Activated CD4-positive, alpha-beta T cell treated with anti-CD3 and anti-CD28 coated beads for 48 hours (primary cell): Measurements from ENCODE around the gene WDR86.

Experiments
- DNase-seq: peaks from one replicate; pipeline ENCODE4 v3.0.0-alpha.2; 2020

Gene WDR86

DNA sequence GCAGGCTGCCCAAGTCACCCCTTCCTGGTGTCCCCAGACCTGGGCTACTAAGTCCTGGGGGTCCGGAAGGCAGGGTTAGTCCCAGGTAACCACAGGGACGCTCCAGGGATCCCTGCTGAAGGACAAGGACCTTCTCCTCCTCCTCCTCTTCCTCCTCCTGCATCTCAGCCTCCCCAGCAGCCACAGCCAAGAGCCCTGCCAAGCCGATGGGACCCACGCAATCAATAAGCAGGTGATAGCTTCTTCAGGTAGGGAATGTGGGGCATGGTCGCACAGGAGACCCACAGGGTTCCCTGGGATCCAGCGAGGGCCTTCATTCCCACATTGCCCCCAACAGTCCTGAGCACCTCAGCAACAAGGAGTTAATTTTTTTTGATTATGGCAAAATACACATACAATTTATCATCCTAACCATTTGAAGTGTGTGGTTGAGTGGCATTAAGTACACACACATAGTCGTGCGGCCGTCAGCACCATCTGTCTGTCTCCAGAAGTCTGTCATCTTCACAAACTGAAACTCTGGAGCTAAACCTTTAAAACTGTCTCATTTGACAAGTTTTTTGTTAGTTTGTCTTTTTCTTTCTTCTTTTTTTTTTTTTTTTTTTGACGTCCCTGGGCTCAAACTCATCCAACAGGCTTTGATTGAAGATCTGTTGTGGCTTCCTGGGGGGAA, 18.0 kb upstream of the WDR86 start:
- no peak for DNase-seq

DNA sequence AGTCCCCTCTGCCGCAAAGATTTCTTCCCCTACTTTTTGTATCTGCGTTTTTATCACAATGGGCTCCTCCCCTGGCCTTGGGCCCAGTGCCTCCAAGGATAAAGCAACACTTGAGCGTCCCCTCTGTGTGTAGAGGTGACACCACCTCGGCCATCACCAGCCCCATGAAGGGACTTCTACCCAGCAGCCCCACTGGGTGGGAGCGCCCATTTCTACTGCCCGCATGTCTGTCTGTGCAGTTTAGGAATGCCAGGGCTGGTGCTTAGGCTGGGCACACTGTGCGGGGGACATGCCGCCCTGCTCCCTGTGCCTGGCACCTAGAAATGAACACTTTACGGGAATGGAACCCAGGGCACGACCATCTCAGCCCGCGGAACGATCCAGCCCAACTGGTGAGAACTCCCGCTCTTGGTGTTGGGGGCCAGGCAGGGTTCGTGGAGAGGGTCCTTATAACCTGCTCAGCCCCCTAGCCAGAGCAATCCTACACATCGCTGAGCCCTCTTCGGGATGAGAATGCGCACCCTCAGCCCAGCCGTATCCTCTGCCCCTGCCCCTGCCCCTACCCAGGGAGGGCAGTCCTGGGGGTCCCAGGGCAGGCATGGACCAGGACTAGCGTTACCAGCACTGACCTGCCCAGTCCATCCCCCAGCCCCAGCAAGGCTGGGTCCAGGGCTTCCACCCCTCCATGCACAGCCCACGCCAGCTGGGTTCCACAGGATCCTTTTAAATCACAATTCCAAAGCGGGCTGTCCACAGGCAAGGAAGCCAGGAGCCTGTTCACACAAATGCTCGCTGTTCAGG, 17.3 kb upstream of the WDR86 start:
- no peak for DNase-seq

DNA sequence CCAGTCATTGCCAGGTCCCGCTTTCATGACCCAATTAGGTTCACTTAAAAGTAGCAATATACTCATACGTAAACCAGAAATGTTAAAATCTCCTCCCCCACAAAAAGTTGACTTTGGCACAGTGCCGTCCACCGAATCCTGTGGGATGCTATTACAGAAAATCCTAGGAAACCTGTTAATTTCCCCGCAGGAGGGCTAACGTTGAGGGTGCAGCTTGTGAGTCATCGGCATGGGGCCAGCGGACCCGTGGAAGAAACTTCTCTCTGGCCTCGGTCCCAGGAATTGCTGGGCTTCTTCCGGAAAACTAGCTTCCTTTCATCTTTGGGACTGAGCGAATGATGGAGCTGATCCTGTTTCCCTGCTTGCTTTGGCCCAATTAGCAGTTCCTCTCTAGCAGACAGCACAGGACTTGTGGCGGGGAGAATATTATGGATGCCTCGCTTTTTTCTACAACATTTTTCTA, 16.6 kb upstream of the WDR86 start:
- DNase-seq, result no peak

DNA sequence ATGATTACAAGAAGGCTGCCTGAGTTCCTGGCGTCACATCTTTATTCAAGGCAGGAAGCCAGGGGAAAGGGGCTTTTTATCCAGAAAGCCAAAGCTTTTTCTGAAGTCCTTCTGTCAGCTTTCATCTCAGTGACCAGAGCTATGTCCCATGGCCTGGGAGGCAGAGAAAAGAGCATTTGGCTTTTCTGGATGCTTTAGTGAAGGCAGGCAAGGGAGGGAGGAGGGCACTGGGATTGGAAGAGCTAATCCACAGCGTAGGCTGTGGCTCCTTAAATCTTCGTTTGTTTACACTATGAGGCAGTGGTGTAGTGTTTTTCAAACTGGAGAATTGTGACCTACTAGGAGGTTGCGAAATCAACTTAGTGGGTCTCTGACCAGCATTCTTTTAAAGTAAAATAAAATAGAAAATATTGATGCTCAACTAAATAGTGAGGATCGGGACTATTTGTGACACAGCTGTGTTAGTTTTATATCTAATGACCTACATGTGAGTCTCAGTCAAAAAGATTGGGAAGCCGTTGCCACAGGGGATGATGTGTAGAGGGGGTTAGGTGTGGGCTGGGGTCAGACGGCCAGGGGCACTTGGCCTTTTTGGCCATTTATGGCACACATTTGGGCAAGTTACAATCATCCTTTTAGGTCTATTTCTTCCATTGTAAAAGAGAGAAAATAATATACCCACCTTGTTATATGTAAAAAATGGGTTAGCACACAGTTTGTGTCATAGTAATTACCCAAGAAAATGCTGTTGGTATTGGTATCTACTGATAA, 16.0 kb upstream of the WDR86 start:
- DNase-seq, result no peak

DNA sequence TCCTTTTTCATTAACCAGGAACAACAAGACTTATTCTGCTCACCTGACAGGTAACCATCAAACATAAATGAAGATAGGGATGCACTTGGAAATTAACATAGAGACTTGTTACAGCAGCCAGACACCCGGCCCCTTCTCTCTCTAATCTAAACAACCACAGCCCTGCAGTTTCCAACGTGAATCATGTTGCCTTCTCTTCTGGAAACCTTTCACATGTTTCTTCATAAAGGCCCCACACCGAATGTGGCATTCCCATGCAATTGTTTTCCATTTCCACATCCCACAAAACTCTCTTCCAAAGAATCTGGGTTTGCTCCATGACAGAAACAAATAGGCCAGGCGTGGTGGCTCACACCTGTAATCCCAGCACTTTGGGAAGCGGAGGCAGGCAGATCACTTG, 15.0 kb upstream of the WDR86 start:
- DNase-seq, result no peak

DNA sequence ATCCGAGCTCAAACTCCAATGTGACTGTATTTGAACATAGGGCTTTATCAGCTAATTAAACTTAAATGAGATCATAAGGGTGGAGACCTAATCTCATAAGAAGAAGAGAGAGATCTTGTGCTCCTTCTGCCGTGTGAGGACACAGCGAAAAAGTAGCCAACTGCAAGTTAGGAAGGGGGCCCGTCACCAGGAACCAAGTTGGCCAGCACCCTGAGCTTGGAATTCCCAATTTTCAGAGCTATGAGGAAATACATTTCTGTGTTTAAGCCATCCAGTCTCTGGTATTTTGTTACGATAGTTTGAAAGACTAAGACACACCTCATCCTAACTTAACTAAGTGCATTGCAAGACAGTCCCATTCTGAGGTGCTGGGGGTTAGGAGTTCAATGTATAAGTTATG, 14.1 kb upstream of the WDR86 start:
- DNase-seq, result no peak

DNA sequence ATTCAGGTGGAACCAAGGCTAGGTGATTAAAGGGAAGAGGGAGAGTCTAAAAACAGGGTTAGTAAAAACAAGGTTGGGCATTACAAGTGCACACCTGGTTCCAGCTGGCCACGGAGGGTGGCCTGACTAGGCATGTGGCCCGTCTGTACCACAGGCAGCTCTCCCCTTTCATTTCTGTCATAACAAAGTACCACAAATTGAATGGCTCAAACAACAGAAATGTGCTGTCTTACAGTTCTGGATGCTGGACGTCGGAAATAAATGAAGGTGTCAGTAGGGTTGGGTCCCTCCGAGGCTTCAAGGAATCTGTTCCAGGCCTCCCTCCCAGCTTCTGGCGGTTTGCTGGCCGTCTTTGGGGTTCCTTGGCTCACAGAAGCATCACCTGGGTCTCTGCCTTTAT, 13.4 kb upstream of the WDR86 start:
- no peak for DNase-seq

DNA sequence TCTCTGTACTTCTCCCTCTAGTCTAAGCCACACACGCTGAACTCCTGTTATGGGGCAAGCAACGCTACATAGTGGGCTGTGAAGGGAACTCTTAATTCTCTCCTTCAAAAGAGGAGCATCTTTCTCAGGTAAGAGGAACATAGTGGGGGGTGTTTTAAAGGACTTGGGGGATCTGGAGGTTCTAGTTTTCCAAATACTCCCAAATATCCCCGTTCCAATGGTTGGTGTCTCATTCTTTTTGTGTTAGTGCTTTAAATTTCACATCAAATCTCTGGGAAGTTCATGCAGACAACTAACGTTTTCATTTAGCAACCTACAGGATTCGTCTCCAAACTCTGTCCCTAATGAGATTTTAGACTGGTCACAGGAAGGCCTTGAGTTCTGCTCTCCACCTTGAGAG, 12.4 kb upstream of the WDR86 start:
- DNase-seq, result no peak

DNA sequence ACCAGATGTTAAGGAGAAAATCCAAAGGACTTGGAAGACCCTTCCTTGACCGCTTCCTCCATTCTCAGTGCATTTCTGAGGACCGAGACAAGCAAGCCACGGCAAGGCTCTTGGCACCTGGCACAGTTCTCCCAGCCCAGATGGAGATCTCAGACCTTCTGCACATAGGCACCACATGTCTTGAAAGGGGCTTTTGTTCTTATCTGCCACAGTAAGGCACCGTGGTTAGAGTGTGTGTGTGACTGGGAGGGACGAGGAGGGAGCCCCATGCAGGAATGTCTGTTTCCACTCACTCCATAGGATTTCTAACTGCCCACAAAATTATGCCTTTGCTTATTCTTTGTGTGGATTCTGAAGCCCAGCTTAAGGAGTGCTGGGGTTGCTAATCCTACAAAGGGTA, 10.3 kb upstream of the WDR86 start:
- no peak for DNase-seq

DNA sequence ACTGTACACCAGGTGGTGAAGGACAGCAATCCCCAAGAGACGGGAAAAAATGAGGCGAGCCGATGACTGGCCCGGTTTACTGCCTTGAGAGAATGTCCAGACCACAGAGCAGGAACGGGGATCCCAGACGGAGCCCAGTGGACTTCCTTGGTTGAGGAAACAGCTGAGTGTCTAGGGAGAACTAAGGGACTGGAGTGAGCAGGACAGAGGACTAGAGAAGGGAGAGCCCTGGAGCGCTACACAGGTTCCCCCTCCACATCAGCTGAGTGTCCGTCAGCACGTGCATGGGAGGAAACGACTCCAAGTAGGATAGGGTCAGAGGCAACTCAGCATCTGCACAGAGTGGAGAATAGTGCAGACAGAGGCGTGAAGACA, 7.1 kb upstream of the WDR86 start:
- no peak for DNase-seq

DNA sequence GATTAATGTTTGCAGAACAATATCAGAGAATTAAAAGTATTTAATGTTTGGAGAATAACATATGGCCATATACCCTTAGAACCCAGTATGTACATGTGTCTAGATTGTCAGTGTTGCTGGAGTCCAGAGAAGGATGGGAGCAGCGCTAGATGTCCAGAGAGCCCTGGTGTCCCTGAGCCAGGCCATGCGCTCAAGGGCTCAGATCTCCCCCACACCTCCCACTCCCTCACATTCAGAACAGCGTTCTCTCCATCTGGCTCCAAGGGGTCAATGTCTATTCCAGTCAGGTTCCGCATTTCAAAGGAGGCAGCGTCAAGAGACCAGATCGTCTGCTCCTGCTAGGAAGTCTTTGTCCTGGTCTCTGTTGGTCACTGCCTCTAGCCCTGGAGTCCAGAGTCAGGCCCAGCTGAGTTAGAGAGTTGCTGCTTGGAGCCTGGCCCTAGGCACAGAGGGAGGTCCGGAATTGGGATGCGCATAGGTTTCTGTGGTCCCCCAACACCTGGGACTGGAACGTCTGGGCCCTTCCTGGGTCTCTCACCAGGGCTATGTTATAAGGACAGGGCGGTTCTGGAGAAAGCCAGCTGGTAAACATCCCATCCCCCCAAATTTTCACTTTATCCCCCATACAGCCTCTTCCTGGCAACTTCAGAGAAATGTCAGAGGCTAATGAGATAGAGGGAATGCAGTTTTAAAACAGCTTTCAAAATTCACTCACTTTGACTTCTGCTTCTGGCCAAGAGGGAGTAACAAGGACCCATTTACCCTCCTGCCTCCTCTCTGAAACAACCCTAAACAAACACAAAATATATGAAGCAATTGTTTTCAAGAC, 6.5 kb upstream of the WDR86 start:
- DNase-seq, result no peak

DNA sequence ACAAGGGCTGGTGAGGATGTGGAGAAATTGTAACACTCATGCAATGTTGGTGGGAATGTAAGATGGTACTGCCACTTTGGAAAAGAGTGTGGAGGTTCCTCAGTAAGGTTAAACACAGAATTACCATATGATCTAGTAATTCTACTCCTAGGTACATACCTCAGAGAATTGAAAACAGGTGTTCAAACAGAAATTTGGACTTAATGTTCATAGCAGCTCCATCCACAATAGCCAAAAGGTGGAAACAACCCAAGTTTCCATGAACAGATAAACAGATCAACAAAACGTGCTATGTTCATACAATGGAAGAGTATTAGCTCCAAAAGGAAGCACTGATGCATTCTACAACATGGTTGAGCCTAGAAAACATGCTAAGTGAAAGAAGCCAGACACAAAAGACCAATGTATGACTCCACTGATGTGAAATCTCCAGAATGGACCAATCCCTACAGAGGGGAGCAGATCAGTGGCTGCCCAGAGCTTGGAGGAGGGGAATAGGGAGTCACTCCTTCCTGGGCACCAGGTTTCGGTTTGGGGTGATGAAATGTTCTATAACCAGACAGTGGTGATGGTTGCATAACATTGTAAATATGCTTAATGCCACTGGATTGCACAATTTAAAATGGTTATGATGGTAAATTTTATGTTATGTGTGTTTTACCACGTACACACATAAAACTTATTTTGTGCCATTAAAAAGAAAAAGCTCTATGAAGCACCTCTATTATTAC, 5.7 kb upstream of the WDR86 start:
- DNase-seq, result no peak

DNA sequence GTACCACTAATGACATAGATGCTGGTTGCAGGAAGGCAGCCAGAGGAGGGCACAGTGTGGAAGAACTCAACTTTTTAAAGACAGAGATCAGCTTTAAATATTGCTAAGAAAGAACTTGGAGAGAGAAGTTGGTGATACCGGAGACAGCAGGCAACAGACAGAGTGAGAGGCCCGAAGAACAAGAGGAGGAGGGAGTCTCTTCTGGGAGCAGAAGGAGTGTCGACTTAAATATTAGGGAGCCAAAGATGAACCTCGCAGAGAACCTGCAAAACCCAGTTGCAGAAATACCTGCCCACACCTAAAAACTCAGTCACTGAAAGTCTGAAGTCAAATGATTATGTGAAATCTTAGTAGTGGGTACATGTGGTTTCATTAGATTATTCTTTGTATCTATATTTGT, 3.4 kb upstream of the WDR86 start:
- no peak for DNase-seq

DNA sequence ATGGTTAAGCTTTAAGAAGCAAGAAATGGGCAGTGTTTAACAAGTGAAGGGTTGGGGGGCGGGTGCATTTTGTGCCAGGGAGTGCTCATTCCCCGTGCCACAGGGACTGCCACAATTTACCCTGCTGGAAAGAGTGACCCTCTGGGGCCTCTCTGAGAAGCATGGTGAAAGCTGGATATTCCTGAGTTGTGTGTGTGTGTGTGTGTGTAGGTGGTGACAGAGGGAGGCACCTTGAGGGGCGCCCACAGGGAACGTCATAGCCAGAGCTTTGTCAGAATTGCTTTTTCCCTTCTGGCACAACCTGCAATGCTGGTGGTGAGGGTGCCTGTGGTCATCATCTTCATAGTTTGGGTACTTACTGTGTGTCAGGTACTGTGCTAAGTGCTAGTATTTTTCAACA, 2.5 kb upstream of the WDR86 start:
- no peak for DNase-seq

DNA sequence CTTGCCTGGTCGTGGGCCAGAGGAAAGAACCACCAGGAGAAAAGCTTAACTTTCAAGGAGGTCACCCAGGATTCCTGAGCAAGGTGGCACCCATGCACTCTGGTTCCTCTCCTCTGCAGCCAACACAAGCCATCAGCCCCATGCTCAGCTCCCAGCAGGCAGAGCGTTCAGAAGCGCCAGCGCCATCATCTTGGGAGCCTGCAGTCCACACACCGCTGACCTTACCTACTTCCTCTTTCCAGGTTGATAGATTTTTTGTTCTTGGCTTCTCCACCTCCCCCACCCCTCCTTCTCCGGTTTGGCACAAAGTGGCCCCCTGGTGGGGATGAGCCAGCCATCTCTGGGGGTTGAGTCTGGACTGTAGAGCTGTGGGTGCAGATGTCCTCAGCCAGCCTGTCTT, 1.7 kb upstream of the WDR86 start:
- DNase-seq, result no peak

DNA sequence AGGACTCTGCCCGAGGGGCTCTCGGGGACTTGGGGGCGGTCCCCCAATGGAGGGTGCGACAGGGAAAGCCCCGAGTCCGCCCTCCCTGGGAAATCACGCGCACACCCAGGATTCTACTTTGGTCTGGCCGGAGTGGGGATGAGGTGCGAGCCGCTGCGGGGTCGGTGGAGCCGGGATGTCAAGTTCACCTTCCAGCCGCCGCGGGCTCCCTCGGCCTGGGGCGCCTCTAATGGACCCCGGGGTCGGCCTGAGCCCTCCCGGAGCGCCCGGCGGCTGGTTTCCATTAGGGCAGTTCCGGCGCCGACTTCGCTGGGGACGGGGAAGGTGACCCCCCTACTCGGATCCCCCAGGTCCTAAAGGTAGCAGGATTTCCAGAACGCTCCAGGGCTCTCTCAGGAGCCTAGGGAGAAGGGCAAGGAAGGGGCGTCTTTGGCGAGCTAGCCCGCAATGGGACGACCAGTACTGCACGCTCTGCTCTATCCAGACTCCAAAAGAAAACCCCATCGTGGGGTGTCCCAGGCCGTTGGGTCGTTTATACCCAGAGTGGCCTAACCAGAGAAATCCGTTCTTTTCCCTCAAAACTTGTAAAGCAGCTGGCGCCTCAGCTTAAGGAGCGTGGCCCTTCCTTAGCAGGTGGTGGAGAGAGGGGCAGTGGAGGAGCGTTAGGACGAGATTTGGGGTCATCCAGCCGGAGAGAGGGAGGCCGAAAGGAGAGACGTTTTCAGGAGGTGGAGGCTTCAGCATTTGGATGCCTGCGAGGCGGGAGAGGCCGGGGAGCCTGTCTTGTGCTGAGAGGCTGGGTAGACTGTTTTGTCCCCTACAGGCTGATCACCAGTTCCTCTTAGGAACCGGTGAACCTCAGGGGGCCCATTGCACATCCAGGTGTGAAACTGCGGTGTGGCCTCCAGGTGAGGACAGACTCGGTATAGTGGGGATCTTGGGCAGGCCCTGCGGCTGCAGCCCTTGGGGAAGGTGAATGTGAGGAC, 860 bp upstream of the WDR86 start:
- no peak for DNase-seq

DNA sequence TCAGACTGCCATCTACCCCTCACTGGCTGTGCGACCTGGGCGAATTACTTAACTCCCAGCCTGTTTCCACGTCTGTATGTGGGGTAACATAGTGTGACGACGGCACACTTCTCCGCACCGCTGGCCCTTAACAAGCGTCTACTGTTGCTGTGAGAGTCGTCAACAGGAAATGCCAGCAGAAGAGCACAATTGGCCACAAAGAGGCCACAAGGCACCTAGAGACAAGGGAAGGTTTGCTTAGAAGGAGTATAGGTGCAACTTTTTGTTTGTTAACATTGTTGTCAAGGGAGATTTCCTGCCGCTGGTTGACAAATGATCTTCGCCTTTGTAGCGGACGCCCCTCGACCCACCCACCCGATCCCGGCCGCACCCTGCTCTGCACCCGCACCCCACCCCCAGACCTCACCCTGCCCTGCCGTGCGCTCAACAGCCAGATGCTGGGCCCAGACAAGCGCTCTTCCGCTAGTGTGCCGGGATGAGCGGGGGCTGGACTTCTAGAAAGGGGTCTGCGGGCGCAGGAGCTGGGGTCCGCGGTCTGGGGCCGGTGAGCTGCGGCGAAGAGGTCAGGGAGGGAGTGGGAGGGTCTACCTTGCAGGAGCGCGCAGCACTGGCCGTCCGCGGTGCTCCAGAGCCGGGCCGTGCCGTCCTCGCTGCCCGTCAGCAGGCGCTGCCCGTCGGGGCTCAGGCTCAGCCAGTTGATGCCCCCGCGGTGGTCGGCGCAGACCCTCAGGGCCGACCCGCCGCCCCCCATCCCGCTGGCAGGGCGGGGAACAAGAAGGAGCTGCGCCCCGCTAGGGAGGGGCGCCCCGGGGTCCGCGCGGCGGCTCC, 785 bp downstream of the WDR86 start:
- DNase-seq, result no peak

DNA sequence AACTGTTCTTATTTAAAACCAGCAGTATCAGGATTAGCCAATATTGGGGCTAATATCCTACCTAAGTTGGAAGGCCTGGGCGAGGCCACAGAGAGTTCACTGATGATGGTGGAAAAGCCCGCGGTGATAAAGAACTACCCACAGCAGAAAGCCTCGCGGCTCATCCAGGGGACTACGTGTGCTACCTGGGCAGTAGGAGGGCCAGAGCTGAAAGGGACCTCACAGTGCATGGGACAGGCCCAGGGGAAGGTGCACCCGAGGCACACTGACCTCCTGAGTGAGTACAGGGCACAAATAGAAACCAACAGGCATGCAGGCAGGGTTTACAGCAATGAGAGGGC, 1.4 kb downstream of the WDR86 start:
- DNase-seq, result no peak

DNA sequence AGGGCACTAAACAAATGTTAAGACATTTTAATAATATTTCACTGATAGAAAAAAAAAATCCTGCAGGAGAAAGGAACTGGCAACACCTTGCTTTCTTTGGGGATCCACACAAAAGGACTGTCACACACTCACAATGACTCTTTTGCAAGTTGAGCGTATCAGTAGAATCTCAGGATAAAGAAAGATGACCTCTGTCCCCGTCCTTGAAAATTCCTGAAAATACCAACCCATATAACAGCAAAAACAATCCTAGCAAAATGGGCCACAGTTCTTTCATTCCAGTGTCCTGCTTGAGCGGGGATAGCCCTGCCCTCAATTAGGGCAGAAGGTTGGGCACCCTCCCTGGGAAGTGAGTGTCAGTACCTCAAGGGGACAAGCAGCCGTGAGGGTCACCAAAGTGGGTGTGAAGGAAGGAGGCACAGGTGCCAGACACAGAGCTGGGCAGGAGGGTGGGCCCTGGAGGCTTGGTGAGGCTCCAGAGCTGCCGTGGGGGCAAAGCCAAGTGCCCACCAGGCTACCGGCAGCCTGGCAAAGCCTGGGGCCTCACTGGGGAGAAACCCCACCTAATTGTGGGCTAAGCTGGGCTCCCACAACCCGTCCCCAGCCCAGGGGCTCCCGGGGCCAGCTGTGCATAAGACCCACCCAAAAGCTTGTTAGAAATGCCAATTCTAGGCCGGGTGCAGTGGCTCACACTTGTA, 2.8 kb downstream of the WDR86 start:
- no peak for DNase-seq
